GM20000 (cell line): Measurements from ENCODE around the gene LRIG1.

Experiments
- DNase-seq: peaks from one replicate; pipeline ENCODE4 v3.0.0; 2012; ENCODE audit warnings: low spot score
- TF ChIP-seq, protein P1 (sequence below): IDR thresholded peaks from 2 replicates; pipeline ENCODE4 v1.5.1; 2012; ENCODE audit warnings: mild to moderate bottlenecking, control low read depth; ENCODE audit errors: extremely low read depth, missing control alignments

The LRIG1 gene

DNA sequence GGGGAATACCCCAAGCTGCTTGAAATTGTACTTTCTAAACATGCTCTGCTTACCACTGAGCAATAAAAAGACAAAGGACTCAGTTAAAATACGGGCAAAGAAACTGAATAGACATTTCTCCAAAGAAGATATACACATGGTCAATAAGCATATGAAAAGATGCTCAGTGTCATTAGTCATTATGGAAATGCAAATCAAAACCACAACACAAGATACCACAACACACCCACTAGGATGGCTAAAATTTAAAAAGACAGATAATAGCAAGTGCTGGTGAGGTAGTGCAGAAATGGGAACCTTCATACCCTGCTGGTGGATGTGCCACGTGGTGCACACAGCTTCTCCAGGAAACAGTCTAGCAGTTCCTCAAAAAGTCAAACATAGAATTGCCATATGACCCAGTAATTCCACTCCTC lies 21.3 kb downstream of the LRIG1 start:
- DNase-seq = no peak

DNA sequence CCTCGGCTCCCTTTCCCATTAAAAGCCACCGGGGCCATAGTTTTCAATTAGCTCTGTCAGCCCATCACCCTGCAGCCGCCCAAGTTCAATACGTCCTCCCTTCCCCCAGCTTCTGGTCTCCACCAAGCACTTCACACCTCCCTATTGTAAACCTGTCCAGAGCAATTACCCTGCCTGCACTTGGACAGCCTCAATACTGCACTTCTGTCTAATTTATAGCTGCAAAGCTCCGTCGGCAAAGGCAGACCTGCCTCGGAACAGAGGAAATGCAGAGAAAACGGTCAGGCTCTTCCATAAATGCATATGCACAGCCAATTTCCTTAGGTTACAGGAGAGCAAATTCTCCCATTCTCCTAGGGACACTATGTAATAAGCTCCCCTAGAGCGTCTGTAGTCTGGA lies 21.9 kb downstream of the LRIG1 start:
- TF ChIP-seq, protein P1, sequence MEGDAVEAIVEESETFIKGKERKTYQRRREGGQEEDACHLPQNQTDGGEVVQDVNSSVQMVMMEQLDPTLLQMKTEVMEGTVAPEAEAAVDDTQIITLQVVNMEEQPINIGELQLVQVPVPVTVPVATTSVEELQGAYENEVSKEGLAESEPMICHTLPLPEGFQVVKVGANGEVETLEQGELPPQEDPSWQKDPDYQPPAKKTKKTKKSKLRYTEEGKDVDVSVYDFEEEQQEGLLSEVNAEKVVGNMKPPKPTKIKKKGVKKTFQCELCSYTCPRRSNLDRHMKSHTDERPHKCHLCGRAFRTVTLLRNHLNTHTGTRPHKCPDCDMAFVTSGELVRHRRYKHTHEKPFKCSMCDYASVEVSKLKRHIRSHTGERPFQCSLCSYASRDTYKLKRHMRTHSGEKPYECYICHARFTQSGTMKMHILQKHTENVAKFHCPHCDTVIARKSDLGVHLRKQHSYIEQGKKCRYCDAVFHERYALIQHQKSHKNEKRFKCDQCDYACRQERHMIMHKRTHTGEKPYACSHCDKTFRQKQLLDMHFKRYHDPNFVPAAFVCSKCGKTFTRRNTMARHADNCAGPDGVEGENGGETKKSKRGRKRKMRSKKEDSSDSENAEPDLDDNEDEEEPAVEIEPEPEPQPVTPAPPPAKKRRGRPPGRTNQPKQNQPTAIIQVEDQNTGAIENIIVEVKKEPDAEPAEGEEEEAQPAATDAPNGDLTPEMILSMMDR = no peak
- DNase-seq = no peak

More for the DNA sequence above, 21.3 kb downstream of the LRIG1 start:
- TF ChIP-seq, protein P1 = no peak

DNA sequence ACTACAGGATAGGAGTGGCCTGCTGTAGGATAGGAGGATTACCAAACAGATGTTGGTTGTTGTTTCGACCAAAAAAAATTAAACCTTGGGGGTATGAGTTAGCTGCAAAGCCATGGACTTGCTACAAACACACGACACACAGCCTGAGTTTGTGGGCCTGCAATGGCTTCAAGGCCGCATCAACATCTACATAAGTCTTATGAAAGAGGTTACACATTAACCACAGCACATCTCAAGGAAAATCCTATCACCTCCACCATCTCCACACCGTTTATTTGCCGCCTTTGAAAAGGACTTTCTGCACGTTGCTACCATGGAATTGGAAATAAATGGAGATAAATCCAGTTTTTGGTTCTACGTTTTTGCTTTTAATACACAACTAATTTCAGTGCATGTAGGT lies 23.0 kb downstream of the LRIG1 start:
- no peak for DNase-seq

DNA sequence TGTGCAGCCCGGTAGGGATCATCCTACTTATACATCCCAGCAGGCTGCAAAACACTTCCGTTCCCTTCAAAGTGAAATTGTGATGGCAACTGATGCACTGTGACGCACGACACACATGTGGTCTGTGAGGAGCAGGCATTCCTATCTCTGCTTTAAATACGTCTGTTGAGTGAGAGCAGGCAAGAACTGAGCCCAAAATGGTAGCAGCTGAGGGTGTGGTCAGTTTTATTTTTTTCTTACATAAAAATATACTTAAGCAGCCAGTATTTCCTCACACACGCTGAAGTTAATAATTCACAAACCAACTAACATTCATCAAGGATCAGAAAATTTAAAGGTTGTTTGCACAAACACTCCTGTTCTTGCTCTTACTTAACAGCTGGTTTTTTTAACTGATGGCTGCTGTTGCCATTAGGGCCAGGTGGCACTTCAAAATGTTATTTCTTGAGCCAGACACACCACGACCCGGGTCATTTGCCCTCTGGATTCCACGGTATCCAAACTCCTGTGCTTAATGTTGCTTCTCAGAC lies 23.9 kb downstream of the LRIG1 start:
- no peak for DNase-seq
- TF ChIP-seq, protein P1 = no peak

More for the DNA sequence above, 23.0 kb downstream of the LRIG1 start:
- TF ChIP-seq, protein P1 = no peak

DNA sequence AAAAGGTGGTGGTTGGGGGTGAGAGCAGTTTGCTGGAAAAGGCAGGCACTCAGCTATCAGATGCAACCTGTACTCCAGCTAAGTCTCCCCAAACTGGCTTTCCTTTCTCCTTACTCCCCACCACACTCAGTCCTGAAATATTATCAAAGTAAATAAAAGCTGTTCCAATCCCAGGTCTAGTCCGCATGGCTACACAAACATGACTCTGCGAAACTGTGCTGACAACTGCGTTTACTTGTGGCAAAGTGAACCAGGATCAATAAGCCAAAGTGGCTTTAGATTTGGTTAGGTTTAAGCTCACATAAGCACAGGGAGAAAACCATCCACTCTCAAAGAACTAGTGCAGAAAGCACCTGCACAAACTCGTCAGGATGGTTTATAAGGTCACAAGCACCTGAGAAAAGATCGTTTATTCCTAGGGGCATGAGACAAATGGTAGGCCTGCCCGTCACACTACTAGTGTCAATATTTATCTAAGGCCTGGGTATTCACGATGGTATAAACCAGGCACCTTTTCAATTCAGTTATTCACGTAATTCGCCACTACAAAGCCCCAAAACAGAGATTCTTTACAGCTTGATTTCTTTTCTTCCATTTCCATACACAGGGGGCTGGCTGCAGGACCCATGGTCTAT lies 25.3 kb downstream of the LRIG1 start:
- TF ChIP-seq, protein P1 = no peak
- no peak for DNase-seq

DNA sequence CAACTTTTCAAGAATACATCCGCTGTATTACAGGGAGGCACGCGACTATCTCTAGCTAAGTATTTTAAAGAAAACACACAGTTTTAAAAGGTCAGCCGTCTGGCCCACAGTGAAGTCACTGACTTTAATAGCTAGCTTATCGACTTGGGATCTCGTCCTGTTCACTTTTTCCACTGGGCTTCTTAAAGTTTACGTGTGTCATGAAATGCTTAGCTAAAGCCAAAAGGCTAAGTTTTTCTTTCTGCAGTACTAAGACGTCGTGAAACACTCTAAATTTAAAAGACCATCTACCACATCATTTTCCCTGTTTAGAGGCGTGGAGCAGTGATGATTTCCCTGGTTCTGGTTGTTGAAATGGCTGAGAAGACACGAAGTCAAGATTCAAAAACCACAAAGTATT lies 27.1 kb downstream of the LRIG1 start:
- no peak for DNase-seq
- TF ChIP-seq, protein P1 = no peak

DNA sequence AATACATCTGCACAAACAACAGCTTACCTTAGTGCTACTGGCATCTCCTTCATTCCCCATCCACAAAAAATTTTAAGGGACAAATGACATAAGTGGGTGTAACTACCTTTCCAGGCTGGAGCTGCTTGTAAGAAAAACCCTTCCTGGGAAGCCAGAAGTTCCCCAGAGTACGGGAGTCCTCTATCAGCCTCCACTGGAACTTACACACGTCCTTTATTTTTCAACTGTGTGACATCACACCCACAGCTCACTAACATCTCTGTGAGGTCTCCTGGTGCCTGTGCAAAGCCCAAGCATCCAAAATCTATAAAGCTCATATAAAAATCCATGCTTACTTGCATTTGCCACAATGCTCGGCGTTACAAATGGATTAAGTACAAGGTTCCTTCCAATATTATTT lies 27.6 kb downstream of the LRIG1 start:
- TF ChIP-seq, protein P1 = no peak
- DNase-seq = no peak
